ENCODE data around the gene AGO3.

GRCh38 chr1:36076979-36077573, 146.2 kb downstream of the AGO3 start:
- TF ChIP-seq, protein P1, sequence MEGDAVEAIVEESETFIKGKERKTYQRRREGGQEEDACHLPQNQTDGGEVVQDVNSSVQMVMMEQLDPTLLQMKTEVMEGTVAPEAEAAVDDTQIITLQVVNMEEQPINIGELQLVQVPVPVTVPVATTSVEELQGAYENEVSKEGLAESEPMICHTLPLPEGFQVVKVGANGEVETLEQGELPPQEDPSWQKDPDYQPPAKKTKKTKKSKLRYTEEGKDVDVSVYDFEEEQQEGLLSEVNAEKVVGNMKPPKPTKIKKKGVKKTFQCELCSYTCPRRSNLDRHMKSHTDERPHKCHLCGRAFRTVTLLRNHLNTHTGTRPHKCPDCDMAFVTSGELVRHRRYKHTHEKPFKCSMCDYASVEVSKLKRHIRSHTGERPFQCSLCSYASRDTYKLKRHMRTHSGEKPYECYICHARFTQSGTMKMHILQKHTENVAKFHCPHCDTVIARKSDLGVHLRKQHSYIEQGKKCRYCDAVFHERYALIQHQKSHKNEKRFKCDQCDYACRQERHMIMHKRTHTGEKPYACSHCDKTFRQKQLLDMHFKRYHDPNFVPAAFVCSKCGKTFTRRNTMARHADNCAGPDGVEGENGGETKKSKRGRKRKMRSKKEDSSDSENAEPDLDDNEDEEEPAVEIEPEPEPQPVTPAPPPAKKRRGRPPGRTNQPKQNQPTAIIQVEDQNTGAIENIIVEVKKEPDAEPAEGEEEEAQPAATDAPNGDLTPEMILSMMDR (IDR thresholded peaks at IDR 0.05; ENCODE audit: low read depth, low read length), result no peak
- no peak for TF ChIP-seq POLR2A (IDR thresholded peaks at IDR 0.05; ENCODE audit: extremely low read depth, insufficient read length)
